ENCODE measurements around the gene DLG2. TPM values are rescaled to one million over a fixed set of nuclear protein-coding genes. Genes with fewer than 3 reads are reported as not detected.
"Not testable (repeated sequence)": the region's sequence is repeated elsewhere in the genome, so short reads cannot be mapped to it uniquely, and the experiment has no call there.

The DLG2 gene
- total RNA-seq, 3 donors from 2014 or later (not counting 1 experiment from before 2014, with no cell fraction given), result 1.7 to 2.9 (median 2.2) TPM

DNA sequence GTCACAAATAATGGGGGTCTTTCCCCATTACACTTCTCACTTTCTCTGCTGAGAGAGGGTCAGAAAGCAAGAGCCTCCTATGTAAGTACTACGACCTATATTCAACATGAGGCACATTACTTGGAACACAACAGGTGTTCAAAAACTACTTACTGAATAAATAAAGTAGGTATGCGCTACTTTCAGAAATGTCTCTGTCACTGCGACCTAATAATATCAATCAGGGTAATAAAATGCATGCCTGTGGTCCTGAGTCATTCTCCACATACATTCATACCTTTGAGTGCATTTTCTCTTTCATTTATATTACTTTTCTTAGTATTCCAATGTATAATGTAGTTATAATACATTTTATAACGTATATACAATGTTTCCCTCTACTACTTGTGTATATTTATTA lies 838.9 kb downstream of the DLG2 start:
- no peaks in the 10 kb centered on the region for H3K4me1 Mint-ChIP-seq
- Histone ChIP-seq H3K36me3 (ENCODE audit: control insufficient read depth, insufficient read depth, low read length) (no peaks in the 10 kb centered on the region), H3K4me1 (ENCODE audit: control insufficient read depth, insufficient read depth, low read length) (no peaks in the 10 kb centered on the region), H3K4me3 (ENCODE audit: low read length) (no peak overlapping the region), H3K27me3 (ENCODE audit: control insufficient read depth, insufficient read depth, low read length) (no peaks in the 10 kb centered on the region), H3K9me3 (ENCODE audit: control insufficient read depth, insufficient read depth, low read length) (no peaks in the 10 kb centered on the region), H3K27ac (ENCODE audit: low read length) (no peak overlapping the region)
- ATAC-seq, result no peak
- intact Hi-C loops (cut with micrococcal nuclease), result no loop called here
- DNase-seq, result no peak
- no peak overlapping the region for H3K4me3 Mint-ChIP-seq
- H3K9me3 Mint-ChIP-seq, result peaks cover 14 to 15% of the 10 kb centered on the region in 2 donors
- no peaks in the 10 kb centered on the region for H3K27me3 Mint-ChIP-seq (ENCODE audit: low read depth in 2 of 2)
- TF ChIP-seq, protein P1, sequence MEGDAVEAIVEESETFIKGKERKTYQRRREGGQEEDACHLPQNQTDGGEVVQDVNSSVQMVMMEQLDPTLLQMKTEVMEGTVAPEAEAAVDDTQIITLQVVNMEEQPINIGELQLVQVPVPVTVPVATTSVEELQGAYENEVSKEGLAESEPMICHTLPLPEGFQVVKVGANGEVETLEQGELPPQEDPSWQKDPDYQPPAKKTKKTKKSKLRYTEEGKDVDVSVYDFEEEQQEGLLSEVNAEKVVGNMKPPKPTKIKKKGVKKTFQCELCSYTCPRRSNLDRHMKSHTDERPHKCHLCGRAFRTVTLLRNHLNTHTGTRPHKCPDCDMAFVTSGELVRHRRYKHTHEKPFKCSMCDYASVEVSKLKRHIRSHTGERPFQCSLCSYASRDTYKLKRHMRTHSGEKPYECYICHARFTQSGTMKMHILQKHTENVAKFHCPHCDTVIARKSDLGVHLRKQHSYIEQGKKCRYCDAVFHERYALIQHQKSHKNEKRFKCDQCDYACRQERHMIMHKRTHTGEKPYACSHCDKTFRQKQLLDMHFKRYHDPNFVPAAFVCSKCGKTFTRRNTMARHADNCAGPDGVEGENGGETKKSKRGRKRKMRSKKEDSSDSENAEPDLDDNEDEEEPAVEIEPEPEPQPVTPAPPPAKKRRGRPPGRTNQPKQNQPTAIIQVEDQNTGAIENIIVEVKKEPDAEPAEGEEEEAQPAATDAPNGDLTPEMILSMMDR (IDR thresholded peaks at IDR 0.05), result no peak
- no peaks in the 10 kb centered on the region for H3K36me3 Mint-ChIP-seq
- H3K27ac Mint-ChIP-seq, result no peak overlapping the region
- WGBS (ENCODE audit: insufficient coverage), result 86% methylated on average over 2 of the region's 4 CpGs

DNA sequence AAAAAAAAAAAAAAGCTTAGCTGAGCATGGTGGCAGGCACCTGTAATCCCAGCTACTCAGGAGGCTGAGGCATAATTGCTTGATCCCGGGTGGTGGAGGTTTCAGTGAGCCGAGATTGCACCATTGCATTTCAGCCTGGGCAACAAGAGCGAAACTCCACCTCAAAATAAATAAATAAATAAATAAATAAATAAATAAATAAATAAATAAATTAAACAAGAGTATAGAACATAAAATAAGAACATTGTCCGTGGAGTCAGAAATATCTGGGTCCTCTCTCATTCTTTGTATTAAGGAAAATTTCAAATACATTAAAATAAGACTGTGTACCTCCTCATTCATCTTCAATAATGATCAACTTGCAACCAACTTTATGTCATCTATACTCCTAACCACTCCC lies 843.0 kb downstream of the DLG2 start:
- ATAC-seq; H3K27ac ChIP-seq (ENCODE audit: low read length); H3K9me3 ChIP-seq (ENCODE audit: control insufficient read depth, insufficient read depth, low read length); DNase-seq; H3K27me3 ChIP-seq (ENCODE audit: control insufficient read depth, insufficient read depth, low read length); H3K27me3 Mint-ChIP-seq (ENCODE audit: low read depth in 2 of 2); intact Hi-C loops (cut with micrococcal nuclease); H3K4me3 ChIP-seq (ENCODE audit: low read length); H3K36me3 ChIP-seq (ENCODE audit: control insufficient read depth, insufficient read depth, low read length); H3K4me3 Mint-ChIP-seq; H3K4me1 Mint-ChIP-seq; H3K4me1 ChIP-seq (ENCODE audit: control insufficient read depth, insufficient read depth, low read length); H3K27ac Mint-ChIP-seq; H3K36me3 Mint-ChIP-seq: not testable (repeated sequence)
- H3K9me3 Mint-ChIP-seq, result peaks cover 15 to 16% of the 10 kb centered on the region in 2 donors
- whole genome bisulfite sequencing (ENCODE audit: insufficient coverage), result 100% methylated on average over 1 of the region's 4 CpGs

DNA sequence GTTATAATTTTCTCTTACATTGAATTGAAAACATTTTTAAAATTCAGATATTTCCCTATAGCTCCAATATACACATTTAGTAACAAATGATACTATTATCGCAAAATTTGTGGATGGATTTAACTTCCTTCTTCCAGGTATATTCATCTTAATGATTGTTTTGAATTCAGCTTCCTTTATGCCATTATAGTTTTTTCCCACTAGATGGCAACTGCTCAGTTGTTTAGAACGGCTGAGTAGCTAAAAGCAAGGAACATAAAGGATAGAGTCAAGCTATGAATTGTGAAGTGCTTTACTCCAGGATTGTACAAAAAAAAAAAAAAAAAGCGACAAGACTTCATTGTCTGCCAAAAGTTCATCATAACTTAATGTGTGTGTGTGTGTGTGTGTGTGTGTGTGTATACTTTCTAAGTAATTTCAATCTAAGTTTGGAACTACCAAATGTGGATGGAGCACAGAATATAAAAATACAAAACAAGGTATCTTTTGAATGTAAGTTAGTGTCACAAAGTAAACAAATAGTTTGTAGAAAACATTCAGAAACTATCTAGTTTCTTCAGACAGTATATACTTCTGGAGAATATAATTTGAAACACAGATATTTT lies 846.4 kb downstream of the DLG2 start:
- H3K4me1 Mint-ChIP-seq, result no peaks in the 10 kb centered on the region
- H3K27ac Mint-ChIP-seq, result no peak overlapping the region
- no peak overlapping the region for H3K4me3 ChIP-seq (ENCODE audit: low read length)
- no peaks in the 10 kb centered on the region for H3K36me3 ChIP-seq (ENCODE audit: control insufficient read depth, insufficient read depth, low read length)
- 0% methylated on average over 1 of the region's 3 CpGs for whole genome bisulfite sequencing (ENCODE audit: insufficient coverage)
- no peak overlapping the region for H3K4me3 Mint-ChIP-seq
- DNase-seq (no peak), ATAC-seq (no peak)
- intact Hi-C loops (cut with micrococcal nuclease), result no loop called here
- H3K9me3 ChIP-seq (ENCODE audit: control insufficient read depth, insufficient read depth, low read length), result no peaks in the 10 kb centered on the region
- no peaks in the 10 kb centered on the region for H3K27me3 ChIP-seq (ENCODE audit: control insufficient read depth, insufficient read depth, low read length)
- H3K27ac ChIP-seq (ENCODE audit: low read length), result no peak overlapping the region
- TF ChIP-seq, protein P1 (IDR thresholded peaks at IDR 0.05), result no peak
- H3K9me3 Mint-ChIP-seq, result peaks cover 12 to 17% of the 10 kb centered on the region in 2 donors
- no peaks in the 10 kb centered on the region for H3K4me1 ChIP-seq (ENCODE audit: control insufficient read depth, insufficient read depth, low read length)
- no peaks in the 10 kb centered on the region for H3K36me3 Mint-ChIP-seq
- H3K27me3 Mint-ChIP-seq (ENCODE audit: low read depth in 2 of 2), result no peaks in the 10 kb centered on the region

DNA sequence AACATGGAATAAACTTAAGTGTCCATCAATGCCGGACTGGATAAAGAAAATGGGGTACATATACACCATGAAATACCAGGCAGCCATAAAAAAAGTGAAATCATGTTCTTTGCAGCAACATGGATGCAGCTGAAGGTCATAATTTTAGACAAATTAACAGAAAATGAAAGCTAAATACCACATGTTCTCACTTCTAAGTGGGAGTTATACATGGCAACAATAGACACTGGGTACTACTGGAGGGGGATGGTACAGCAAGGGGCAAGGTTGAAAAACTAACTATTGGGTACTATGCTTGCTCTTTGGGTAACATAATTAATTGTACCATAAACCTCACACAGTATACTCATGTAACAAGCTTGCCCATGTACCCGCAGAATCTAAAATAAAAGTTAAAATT lies 851.6 kb downstream of the DLG2 start:
- Mint-ChIP-seq H3K4me3 (no peak overlapping the region), H3K36me3 (peaks cover 15% of the 10 kb centered on the region), H3K27me3 (ENCODE audit: low read depth in 2 of 2) (no peaks in the 10 kb centered on the region), H3K27ac (no peak overlapping the region), H3K9me3 (peaks cover 8 to 10% of the 10 kb centered on the region in 2 donors), H3K4me1 (no peaks in the 10 kb centered on the region)
- DNase-seq (no peak), ATAC-seq (no peak)
- 100% methylated on average over 1 of the region's 2 CpGs for WGBS (ENCODE audit: insufficient coverage)
- intact Hi-C loops (cut with micrococcal nuclease), result no loop called here
- Histone ChIP-seq H3K4me1 (ENCODE audit: control insufficient read depth, insufficient read depth, low read length) (no peaks in the 10 kb centered on the region), H3K36me3 (ENCODE audit: control insufficient read depth, insufficient read depth, low read length) (no peaks in the 10 kb centered on the region), H3K27me3 (ENCODE audit: control insufficient read depth, insufficient read depth, low read length) (no peaks in the 10 kb centered on the region), H3K9me3 (ENCODE audit: control insufficient read depth, insufficient read depth, low read length) (peaks cover 3% of the 10 kb centered on the region), H3K4me3 (ENCODE audit: low read length) (no peak overlapping the region), H3K27ac (ENCODE audit: low read length) (no peak overlapping the region)
- TF ChIP-seq, protein P1 (IDR thresholded peaks at IDR 0.05), result no peak
